ENCODE results near the gene SMIM22.
"Not testable (repeated sequence)": the region's sequence is repeated elsewhere in the genome, so short reads cannot be mapped to it uniquely, and the experiment has no call there.

SMIM22 gene

DNA sequence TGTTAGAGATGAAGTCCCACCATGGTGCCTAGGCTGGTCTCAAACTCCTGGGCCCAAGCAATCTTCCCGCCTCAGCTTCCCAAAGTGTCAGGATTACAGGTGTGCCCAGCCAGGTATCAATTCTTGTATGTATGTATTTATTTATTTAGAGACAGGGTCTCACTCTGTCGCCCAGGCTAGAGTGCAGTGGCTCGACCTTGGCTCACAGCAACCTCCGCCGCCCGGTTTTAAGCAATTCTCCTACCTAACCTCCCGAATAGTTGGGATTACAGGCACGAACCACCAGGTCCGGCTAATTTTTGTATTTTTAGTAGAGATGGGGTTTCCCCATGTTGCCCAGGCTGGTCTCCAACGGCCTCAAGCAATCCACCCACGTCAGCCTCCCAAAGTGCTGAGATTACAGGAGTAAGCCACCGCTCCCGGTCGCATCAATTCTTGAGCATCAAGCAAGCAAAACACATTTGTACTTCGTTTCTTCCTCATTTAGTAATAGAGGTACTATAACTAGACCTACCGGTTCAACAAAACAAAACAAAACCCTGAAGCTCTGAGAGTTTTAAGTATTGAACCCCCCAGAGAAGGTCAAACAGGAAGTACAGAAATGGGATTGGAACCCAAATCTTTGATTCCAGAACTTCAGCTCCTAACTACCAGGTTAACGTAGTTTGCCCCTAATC, 27.2 kb upstream of the SMIM22 start:
- no peak for DNase-seq
- in situ Hi-C loops (cut with HindIII; ENCODE audit: low pct_ligation_motif_present, low pct_unique_long_range_greater_than_20kb, low sequenced_read_pairs): no loop called here

- in situ Hi-C loops (cut with HindIII; ENCODE audit: low pct_ligation_motif_present, low pct_unique_long_range_greater_than_20kb, low sequenced_read_pairs): no loop called here
- DNase-seq: peak; percentile 98
These were observed 26.4 kb upstream of the SMIM22 start for GRCh38 chr16:4768549-4769305.

DNA sequence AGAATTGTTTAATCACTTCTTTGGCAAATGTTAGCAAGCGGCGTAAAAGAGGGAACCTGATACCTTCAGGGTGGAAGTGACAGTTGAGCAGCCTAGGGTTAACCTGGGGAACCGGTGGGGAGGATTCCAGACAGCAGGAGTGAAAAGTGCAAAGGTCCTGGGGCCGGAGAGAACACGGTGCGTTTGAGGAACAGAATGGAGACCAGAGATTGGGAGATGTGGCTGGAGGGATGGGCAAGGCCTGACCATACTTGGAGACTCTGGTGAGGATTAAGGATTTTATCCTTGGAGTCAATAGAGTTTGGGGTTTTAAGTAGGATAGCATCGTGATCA, 25.9 kb upstream of the SMIM22 start:
- no peak for DNase-seq
- in situ Hi-C loops (cut with HindIII; ENCODE audit: low pct_ligation_motif_present, low pct_unique_long_range_greater_than_20kb, low sequenced_read_pairs): no loop called here

- DNase-seq: no peak
- in situ Hi-C loops (cut with HindIII; ENCODE audit: low pct_ligation_motif_present, low pct_unique_long_range_greater_than_20kb, low sequenced_read_pairs): no loop called here
These were observed 23.5 kb upstream of the SMIM22 start for GRCh38 chr16:4771646-4772045.

- no peak for DNase-seq
- in situ Hi-C loops (cut with HindIII; ENCODE audit: low pct_ligation_motif_present, low pct_unique_long_range_greater_than_20kb, low sequenced_read_pairs): no loop called here
These were observed 22.8 kb upstream of the SMIM22 start for GRCh38 chr16:4772351-4772750.

DNA sequence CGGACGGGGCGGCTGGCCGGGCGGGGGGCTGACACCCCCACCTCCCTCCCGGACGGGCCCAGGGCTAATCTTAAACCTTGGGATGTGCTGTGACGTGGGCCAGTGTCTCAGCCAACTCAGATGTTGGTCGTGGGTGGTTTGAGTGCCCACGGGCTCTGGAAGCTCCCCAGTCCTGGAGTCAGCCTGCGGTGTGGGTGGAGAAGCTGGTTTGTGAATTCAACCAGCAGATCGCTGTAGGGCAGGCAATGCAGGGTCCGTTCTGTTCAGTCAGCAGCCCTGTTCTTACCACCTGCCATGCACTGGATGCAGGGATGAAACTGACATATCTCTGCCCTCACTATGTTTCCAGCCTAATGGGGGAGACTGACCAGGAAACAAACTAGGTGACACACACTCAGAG, 20.2 kb upstream of the SMIM22 start:
- in situ Hi-C loops (cut with HindIII; ENCODE audit: low pct_ligation_motif_present, low pct_unique_long_range_greater_than_20kb, low sequenced_read_pairs): no loop called here

GRCh38 chr16:4776141-4776705, 18.9 kb upstream of the SMIM22 start:
- in situ Hi-C loops (cut with HindIII; ENCODE audit: low pct_ligation_motif_present, low pct_unique_long_range_greater_than_20kb, low sequenced_read_pairs): no loop called here
- no peak for DNase-seq

More for the DNA sequence above, 20.2 kb upstream of the SMIM22 start:
- DNase-seq: no peak

DNA sequence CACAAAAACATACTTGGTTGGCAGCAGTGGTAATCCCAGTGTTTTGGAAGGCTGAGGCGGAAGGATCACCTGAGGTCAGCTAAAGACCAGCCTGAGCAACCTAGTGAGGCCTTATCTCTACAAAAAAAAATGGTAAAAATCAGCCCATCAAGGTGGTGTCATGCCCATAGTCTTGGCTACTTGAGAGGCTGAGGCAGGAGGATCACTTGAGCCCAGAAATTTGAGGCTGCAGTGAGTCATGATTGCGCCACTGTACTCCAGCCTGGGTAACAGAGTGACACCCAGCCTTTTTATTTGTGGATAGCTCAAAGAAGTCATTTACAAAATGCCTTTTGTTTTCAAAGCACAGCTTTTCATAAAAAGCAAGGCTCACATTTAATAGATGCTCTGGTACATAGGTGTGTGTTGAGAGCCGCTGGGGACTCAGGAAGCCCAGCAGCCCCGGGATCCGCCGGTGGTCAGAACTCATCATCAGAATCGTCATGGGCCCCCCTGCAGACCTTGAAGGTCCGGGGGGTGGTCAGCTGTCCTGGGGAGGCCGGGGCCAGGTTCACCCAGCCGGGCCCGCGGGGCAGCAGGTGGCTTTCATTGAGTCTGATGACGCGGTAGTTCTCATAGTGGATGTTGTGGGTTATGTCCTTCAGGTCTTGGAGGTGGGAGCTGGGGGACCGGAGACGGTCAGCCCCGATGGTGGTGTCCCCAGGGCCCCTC, 17.7 kb upstream of the SMIM22 start:
- in situ Hi-C loops (cut with HindIII; ENCODE audit: low pct_ligation_motif_present, low pct_unique_long_range_greater_than_20kb, low sequenced_read_pairs): no loop called here
- no peak for DNase-seq

- no peak for DNase-seq
These were observed 17.1 kb upstream of the SMIM22 start for GRCh38 chr16:4778050-4778392.

GRCh38 chr16:4780235-4780634, 14.9 kb upstream of the SMIM22 start:
- in situ Hi-C loops (cut with HindIII; ENCODE audit: low pct_ligation_motif_present, low pct_unique_long_range_greater_than_20kb, low sequenced_read_pairs): no loop called here
- DNase-seq: no peak

More at GRCh38 chr16:4778050-4778392, 17.1 kb upstream of the SMIM22 start:
- in situ Hi-C loops (cut with HindIII; ENCODE audit: low pct_ligation_motif_present, low pct_unique_long_range_greater_than_20kb, low sequenced_read_pairs): no loop called here

DNA sequence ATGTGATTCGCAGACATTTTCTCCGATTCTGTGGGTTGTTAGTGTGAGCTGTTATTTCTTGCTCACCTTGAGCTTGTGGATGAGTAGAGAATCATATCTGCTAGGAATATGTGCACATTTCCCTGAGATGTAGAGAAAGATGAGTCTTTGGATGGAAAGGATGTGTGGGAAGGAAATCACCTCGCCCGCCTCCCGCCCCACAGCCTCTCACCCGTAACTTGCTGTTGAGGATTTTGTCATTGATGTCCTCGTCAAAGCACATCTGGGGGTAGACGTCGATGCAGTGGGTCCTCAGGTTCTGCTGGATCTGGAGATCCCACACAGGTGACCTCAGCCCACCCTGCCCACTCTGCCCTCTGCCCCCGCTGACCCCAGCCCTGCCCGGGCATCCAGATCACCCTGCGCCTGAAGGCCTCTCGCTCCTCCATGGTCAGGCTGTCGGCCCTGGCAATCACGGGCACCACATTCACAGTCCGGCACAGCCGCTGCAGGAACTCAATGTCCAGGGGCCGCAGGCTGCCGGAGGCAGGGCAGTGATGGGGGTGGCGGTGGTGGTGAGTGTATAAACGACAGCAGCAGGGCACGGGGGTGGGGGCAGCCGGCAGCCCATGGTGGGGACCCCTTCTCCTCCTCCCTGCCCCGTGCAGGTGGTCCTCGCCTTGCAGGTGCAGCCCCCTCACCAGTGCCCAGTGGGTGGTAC, 11.8 kb upstream of the SMIM22 start:
- no peak for DNase-seq
- in situ Hi-C loops (cut with HindIII; ENCODE audit: low pct_ligation_motif_present, low pct_unique_long_range_greater_than_20kb, low sequenced_read_pairs): no loop called here

- no peak for DNase-seq
- in situ Hi-C loops (cut with HindIII; ENCODE audit: low pct_ligation_motif_present, low pct_unique_long_range_greater_than_20kb, low sequenced_read_pairs): no loop called here
These were observed 11.2 kb upstream of the SMIM22 start for GRCh38 chr16:4783951-4784336.

DNA sequence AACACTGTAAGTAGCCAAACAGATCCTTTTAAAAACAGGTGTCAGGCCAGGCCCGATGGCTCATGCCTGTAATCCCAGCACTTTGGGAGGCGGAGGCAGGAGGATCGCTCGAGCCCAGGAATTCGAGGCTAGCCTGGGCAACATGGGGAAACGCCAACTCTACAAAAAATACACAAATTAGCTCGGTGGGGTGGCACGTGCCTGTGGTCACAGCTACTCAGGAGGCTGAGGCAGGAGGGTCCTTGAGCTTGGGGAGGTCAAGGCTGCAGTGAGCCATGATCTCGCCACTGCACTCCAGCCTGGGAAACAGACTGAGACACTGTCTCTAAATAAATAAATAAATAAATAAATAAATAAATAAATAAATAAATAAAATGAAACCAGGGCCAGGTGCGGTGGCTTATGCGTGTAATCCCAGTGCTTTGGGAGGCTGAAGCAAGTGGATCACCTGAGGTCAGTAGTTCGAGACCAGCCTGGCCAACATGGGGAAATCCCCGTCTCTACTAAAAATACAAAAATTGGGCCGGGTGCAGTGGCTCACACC, 10.7 kb upstream of the SMIM22 start:
- in situ Hi-C loops (cut with HindIII; ENCODE audit: low pct_ligation_motif_present, low pct_unique_long_range_greater_than_20kb, low sequenced_read_pairs); DNase-seq: not testable (repeated sequence)

DNA sequence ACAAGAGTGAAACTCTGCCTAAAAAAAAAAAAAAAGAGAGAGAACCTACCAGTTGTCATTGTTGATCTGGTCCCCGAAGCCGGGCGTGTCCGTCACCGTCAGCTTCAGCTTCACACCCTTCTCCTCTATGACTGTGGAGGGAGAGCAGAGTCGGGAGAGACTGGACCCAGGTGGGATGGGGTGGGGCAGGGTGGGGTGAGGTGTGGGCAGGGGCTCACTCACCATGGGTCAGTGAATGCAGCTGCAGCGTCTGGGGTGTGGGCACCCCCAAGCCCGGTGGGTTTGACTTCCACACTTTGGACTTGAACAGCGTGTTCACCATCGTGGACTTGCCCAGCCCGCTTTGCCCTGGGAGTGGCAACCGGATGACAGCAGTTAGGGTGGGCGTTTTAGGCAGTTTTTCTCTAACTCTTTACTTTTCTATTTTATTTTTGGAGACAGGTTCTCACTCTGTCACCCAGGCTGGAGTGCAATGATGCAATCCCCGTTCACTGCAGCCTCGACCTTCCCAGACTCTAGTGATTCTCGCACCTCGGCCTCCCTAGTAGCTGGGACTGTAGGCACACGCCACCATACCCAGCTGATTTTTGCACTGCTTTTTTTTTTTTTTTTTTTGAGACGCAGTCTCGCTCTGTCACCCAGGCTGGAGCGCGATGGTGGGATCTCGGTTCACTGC, 9.3 kb upstream of the SMIM22 start:
- no peak for DNase-seq
- in situ Hi-C loops (cut with HindIII; ENCODE audit: low pct_ligation_motif_present, low pct_unique_long_range_greater_than_20kb, low sequenced_read_pairs): no loop called here

- no peak for DNase-seq
- in situ Hi-C loops (cut with HindIII; ENCODE audit: low pct_ligation_motif_present, low pct_unique_long_range_greater_than_20kb, low sequenced_read_pairs): no loop called here
These were observed 8.1 kb upstream of the SMIM22 start for GRCh38 chr16:4787068-4787467.

GRCh38 chr16:4787627-4788482, 7.3 kb upstream of the SMIM22 start, which contains the start of gene SEPTIN12:
SEPTIN12 (minus strand) TSS chr16:4788345; CDS start chr16:4787645, 700 bp downstream.
- no peak for DNase-seq

DNA sequence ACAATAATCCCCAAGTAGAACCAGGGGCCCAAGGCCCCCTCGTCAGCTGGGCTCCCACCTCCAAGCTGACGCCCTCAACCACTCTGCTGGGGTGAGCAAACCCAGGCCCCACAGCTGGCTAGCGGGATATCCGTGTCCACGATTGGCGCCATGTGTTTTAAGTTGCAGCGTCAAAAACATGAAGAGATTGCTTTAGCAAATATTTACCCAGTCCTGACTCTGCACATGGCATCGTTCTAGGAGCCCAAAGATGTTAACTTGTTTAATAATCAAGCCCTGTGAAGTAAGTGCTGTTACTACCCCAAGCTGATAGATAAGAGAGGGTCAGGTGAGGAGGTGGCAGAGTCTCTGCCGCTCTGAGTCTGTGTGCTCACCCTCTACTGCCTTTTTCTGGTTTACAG, 6.7 kb upstream of the SMIM22 start:
- in situ Hi-C loops (cut with HindIII; ENCODE audit: low pct_ligation_motif_present, low pct_unique_long_range_greater_than_20kb, low sequenced_read_pairs): no loop called here
- DNase-seq: no peak

More at GRCh38 chr16:4787627-4788482, 7.3 kb upstream of the SMIM22 start, which contains the start of gene SEPTIN12:
- in situ Hi-C loops (cut with HindIII; ENCODE audit: low pct_ligation_motif_present, low pct_unique_long_range_greater_than_20kb, low sequenced_read_pairs): no loop called here

Measured in ACHN (cell line).